IPS DF 6.9 (cell line): ENCODE data around the gene GNB2.

Experiments used
- DNase-seq: peaks from one replicate; pipeline ENCODE4 v3.0.0-alpha.2; 2013; ENCODE audit warnings: low read depth, low spot score
- H3K27ac ChIP-seq: one replicate; pipeline ENCODE4 v1.5.1; 2013; ENCODE audit warnings: low read length, control low read depth
- H3K27me3 ChIP-seq: 2 replicates; pipeline ENCODE4 v1.6.1; 2013; ENCODE audit warnings: mild to moderate bottlenecking, low read length; ENCODE audit not compliant: control insufficient read depth, insufficient read depth
- H3K36me3 ChIP-seq: 2 replicates; pipeline ENCODE4 v1.6.1; 2013; ENCODE audit warnings: low read length; ENCODE audit not compliant: control insufficient read depth, insufficient read depth
- H3K4me1 ChIP-seq: 2 replicates; pipeline ENCODE4 v1.6.1; 2013; ENCODE audit warnings: low read length; ENCODE audit not compliant: control insufficient read depth, insufficient read depth
- H3K4me3 ChIP-seq: 2 replicates; pipeline ENCODE4 v1.5.1; 2013; ENCODE audit warnings: mild to moderate bottlenecking, low read length
- H3K9me3 ChIP-seq: 2 replicates; pipeline ENCODE4 v1.6.1; 2013; ENCODE audit warnings: low read length, inconsistent platforms; ENCODE audit not compliant: control insufficient read depth, insufficient read depth
- WGBS: extraction: QIAGEN DNeasy Blood & Tissue Kit; methylation state at CpG from one replicate; pipeline ENCODE4 v1.1.7; 2013; ENCODE audit warnings: mixed read lengths, missing lambda C conversion rate; ENCODE audit not compliant: insufficient read length, insufficient coverage; 5-methylcytosine and 5-hydroxymethylcytosine counted together

Gene GNB2

GRCh38 chr7:100682228-100682741 is 8.7 kb downstream of the GNB2 start:
- Histone ChIP-seq H3K4me1 (no peaks in the 10 kb centered on the region; the same call in 1 of the 2 replicates), H3K9me3 (no peaks in the 10 kb centered on the region), H3K4me3 (no peak overlapping the region), H3K36me3 (peaks cover 73% of the 10 kb centered on the region), H3K27me3 (no peaks in the 10 kb centered on the region), H3K27ac (no peak overlapping the region)
- no CpG with 5 or more reads among the region's 25 CpGs for WGBS
- no peak for DNase-seq

GRCh38 chr7:100682991-100683658 is 9.6 kb downstream of the GNB2 start:
- H3K27ac ChIP-seq = no peak overlapping the region
- WGBS = no CpG with 5 or more reads among the region's 28 CpGs
- DNase-seq = no peak

DNA sequence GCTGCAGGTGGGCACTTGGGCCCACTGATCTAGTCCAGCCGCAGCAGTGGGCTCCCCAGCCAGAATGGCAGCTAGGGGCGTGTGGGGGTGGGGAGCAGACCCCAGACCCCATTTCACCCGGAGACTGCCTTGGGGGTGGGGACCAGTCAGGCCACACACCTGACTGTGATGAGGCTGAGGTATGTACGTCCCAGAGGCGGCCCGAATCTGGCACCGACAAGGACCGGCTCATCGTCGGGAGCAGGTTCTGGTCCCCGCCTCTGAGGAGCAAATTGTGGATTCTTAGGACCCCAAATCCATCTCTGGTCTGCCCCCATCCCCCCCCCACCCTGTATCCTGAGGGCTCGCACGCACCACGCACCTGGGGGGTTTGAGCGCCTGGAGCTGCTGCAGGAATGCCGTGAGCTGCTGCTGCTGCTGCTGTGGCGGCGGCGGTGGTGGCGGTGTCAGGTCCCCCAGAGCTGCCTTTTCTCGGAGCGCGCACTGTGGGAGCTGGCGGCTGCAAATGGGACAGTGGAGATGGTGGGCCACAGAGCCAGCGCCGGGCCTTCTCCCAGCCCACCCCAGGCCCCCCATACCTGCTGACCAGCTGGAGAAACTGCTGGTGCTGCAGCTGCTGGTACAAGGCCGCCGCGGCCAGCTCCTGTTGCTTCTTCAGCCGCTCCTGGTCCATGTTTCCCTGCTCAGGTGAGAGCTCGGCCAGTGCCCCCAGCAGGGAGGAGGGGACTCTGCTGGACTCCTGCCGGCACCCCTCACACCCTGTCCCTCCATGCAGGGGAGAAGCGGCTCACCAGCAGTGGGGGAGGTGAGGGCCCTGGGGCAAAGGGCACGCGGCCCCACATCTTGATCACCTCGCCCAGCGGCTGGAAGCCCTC is 10.4 kb downstream of the GNB2 start:
- no CpG with 5 or more reads among the region's 37 CpGs for WGBS
- DNase-seq = no peak
- no peaks in the 10 kb centered on the region; the same call in 1 of the 2 replicates for H3K4me1 ChIP-seq
- no peak overlapping the region for H3K4me3 ChIP-seq
- H3K36me3 ChIP-seq = peaks cover 77% of the 10 kb centered on the region
- no peaks in the 10 kb centered on the region for H3K9me3 ChIP-seq
- no peak overlapping the region for H3K27ac ChIP-seq
- no peaks in the 10 kb centered on the region for H3K27me3 ChIP-seq

More at GRCh38 chr7:100682991-100683658, 9.6 kb downstream of the GNB2 start:
- Histone ChIP-seq H3K27me3 (no peaks in the 10 kb centered on the region), H3K9me3 (no peaks in the 10 kb centered on the region), H3K4me1 (no peaks in the 10 kb centered on the region; the same call in 1 of the 2 replicates), H3K4me3 (no peak overlapping the region), H3K36me3 (peaks cover 78% of the 10 kb centered on the region)

DNA sequence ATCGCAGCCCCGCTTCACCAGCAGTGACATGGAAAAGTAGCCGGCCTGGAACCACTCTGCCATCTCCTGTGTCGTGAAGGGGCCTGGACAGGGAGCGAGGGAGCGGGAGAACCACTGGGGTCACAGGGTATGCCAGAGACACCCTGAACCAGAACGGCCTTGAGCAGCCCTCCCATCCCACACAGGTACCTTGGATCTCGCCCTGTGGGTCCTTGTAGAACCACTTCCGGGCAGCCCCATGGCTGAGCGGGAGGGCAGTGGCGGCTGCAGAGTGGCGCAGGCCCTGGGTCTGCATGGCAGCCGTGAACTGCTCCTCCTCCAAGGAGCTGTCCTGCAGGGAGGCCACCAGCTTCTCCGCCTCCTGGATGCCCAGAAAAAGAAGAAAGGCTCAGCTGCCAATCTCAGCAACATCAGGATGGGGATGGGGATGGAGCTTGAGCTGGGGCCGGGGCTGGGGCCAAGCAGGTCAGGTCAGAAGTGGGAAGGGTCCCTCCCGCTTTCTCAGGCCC is 11.0 kb downstream of the GNB2 start:
- H3K4me1 ChIP-seq = no peaks in the 10 kb centered on the region; the same call in 1 of the 2 replicates
- H3K36me3 ChIP-seq = peaks cover 77% of the 10 kb centered on the region
- DNase-seq = no peak
- H3K27me3 ChIP-seq = no peaks in the 10 kb centered on the region
- H3K4me3 ChIP-seq = no peak overlapping the region
- no peaks in the 10 kb centered on the region for H3K9me3 ChIP-seq
- no CpG with 5 or more reads among the region's 16 CpGs for WGBS
- H3K27ac ChIP-seq = no peak overlapping the region

DNA sequence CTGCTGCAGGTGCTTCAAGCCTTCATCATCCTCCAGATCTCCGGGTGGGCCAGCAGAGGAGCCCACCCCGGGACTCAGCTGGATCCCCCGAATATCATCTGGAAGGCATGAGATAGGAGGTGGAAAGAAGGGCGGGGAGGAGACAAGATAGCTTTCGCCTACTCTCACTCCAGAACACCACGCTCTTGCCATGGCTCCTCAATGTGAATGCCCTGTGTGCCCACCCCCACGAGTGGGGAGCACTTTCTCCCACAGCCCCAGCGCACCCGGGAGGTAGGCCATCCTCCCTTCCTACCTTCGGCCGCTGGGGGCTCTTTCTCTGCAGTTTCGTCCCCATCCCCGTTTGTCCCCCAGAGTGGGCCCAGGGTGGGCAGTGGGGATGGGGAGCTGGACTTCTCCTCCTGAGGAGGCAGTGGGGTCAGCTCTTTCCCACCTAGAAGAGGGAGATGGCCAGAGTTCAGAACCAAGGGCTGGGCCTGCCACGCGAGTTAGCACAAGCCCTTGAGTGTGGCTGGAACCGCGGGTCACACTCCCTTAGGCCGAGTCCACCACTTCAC is 11.6 kb downstream of the GNB2 start:
- Histone ChIP-seq H3K4me1 (no peaks in the 10 kb centered on the region; the same call in 1 of the 2 replicates), H3K27me3 (no peaks in the 10 kb centered on the region), H3K27ac (no peak overlapping the region), H3K4me3 (no peak overlapping the region), H3K9me3 (no peaks in the 10 kb centered on the region), H3K36me3 (peaks cover 77% of the 10 kb centered on the region)
- no CpG with 5 or more reads among the region's 18 CpGs for WGBS
- no peak for DNase-seq

- Histone ChIP-seq H3K4me1 (no peaks in the 10 kb centered on the region; the same call in 1 of the 2 replicates), H3K27me3 (no peaks in the 10 kb centered on the region), H3K36me3 (peaks cover 76% of the 10 kb centered on the region), H3K9me3 (no peaks in the 10 kb centered on the region), H3K4me3 (no peak overlapping the region), H3K27ac (no peak overlapping the region)
- WGBS = no CpG with 5 or more reads among the region's 17 CpGs
- DNase-seq = no peak
Observed at GRCh38 chr7:100685631-100686145, 12.1 kb downstream of the GNB2 start.

DNA sequence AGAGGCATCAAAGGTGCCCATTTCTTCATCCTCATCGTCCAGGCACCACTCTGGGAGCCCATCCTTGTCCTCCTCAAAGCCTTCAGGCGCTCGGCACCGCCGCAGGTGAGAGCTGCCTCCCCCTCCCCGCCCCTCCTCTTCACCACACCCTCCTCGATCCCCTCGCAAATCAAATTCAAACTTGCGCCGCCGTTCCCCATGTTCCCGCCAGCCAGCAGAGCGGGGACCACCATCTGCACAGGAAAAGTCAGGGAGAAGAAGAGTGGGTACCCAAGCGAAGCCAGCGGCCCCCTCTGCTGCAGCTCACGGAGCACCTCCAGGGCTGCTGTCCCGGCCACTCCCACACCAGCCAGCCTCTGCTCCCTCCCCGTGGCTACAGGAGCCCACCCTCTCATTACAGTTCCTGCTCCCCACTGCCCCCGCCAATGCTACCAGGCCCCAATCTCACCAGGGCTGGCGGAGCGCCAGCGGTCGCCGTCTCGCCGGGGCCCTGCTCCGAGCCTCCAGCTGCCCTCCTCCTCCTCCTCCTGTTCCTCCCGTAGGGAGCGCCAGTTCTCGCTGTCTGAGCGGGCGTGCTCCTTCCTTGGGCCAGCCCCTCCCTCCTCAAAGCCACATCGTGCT is 12.8 kb downstream of the GNB2 start:
- Histone ChIP-seq H3K4me1 (peaks cover 2% of the 10 kb centered on the region; the same call in 1 of the 2 replicates), H3K9me3 (no peaks in the 10 kb centered on the region), H3K27ac (no peak overlapping the region), H3K4me3 (no peak overlapping the region), H3K27me3 (no peaks in the 10 kb centered on the region), H3K36me3 (peaks cover 74% of the 10 kb centered on the region)
- WGBS = no CpG with 5 or more reads among the region's 33 CpGs
- no peak for DNase-seq

- no CpG with 5 or more reads among the region's 17 CpGs for WGBS
- H3K4me3 ChIP-seq = no peak overlapping the region
- no peak for DNase-seq
- H3K27me3 ChIP-seq = no peaks in the 10 kb centered on the region
- H3K4me1 ChIP-seq = peaks cover 2% of the 10 kb centered on the region; the same call in 1 of the 2 replicates
- no peak overlapping the region for H3K27ac ChIP-seq
- H3K9me3 ChIP-seq = no peaks in the 10 kb centered on the region
- peaks cover 69% of the 10 kb centered on the region for H3K36me3 ChIP-seq
Observed at GRCh38 chr7:100686822-100687211, 13.3 kb downstream of the GNB2 start.

DNA sequence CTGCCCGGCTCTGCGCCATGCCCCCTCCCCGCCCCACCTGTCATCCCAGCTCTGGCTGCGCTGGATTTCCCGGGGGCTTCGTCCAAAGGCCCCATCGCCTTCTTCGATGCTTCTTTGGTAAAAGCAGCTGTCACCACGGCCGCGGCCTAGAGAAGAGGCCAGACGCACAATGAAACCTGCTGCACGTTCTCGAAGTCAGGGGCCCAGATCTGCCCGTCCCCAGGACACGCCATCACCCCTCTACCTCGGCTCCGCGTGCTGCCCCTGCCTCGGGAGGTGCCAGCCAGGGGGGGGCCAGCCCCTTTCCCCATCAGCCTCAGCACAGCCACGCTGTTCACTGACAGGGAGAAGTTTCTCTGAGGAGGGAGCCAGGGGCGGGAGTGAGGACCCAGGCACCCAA is 13.7 kb downstream of the GNB2 start:
- no peak for DNase-seq
- Histone ChIP-seq H3K27me3 (no peaks in the 10 kb centered on the region), H3K36me3 (peaks cover 65% of the 10 kb centered on the region), H3K4me3 (no peak overlapping the region), H3K9me3 (no peaks in the 10 kb centered on the region), H3K27ac (no peak overlapping the region), H3K4me1 (peaks cover 2% of the 10 kb centered on the region; the same call in 1 of the 2 replicates)
- WGBS = no CpG with 5 or more reads among the region's 22 CpGs
